SK-MEL-5 (cell line): ENCODE data around the gene MYRF. TPM values are rescaled to one million over a fixed set of nuclear protein-coding genes. Genes with fewer than 3 reads are reported as not detected.
A peak's percentile ranks its signal among the peaks of the same experiment; 100 is the strongest.

Experiments used
- DNase-seq: peaks from one replicate; pipeline ENCODE4 v3.0.0-alpha.2; 2016; ENCODE audit warnings: low read depth, low spot score
- in situ Hi-C: cut with HindIII; loops from 2 replicates; pipeline ENCODE4 v1.10.0; 2016; ENCODE audit warnings: low sequenced_read_pairs, high pct_unique_total_duplicates, low pct_unique_long_range_greater_than_20kb
- total RNA-seq: library from RNA; depleted of rRNA; stranded (reverse); fragments of >200 nt; shearing (Covaris generic); gene quantifications from 2 replicates; pipeline ENCODE4 v1.2.3, GENCODE V29; 2014

MYRF gene
- total RNA-seq, 1 experiment from 2014 or later = 1.7 TPM

- in situ Hi-C loops = no loop called here
- no peak for DNase-seq
Measured at GRCh38 chr11:61795876-61796526, 43.6 kb downstream of the MYRF start.

- DNase-seq = peak; percentile 77
- in situ Hi-C loops = no loop called here
Measured at GRCh38 chr11:61797263-61797944, 45.0 kb downstream of the MYRF start.

GRCh38 chr11:61799665-61800284 is 47.3 kb downstream of the MYRF start:
- DNase-seq = no peak
- in situ Hi-C loops = no loop called here

GRCh38 chr11:61800331-61801281 is 48.2 kb downstream of the MYRF start:
- in situ Hi-C loops = no loop called here
- no peak for DNase-seq

- in situ Hi-C loops = no loop called here
- no peak for DNase-seq
Measured at GRCh38 chr11:61802605-61803004, 50.2 kb downstream of the MYRF start.

GRCh38 chr11:61803889-61804647 is 51.6 kb downstream of the MYRF start:
- in situ Hi-C loops = no loop called here
- peak; percentile 37 for DNase-seq

- no peak for DNase-seq
- in situ Hi-C loops = no loop called here
Measured at GRCh38 chr11:61805146-61805545, 52.7 kb downstream of the MYRF start.

GRCh38 chr11:61806785-61807184 is 54.3 kb downstream of the MYRF start:
- DNase-seq = no peak
- in situ Hi-C loops = no loop called here

- in situ Hi-C loops = no loop called here
- no peak for DNase-seq
Measured at GRCh38 chr11:61810671-61811175, 58.3 kb downstream of the MYRF start.

- DNase-seq = no peak
- in situ Hi-C loops = no loop called here
Measured at GRCh38 chr11:61811831-61812230, 59.4 kb downstream of the MYRF start.

- DNase-seq = no peak
- in situ Hi-C loops = no loop called here
Measured at GRCh38 chr11:61812736-61813411, 60.4 kb downstream of the MYRF start.

- in situ Hi-C loops = no loop called here
- peak; percentile 24 for DNase-seq
Measured at GRCh38 chr11:61814247-61814957, 62.0 kb downstream of the MYRF start.

GRCh38 chr11:61814958-61815789 is 62.7 kb downstream of the MYRF start:
- in situ Hi-C loops = no loop called here
- peak; percentile 92 for DNase-seq

- peak; percentile 27 for DNase-seq
- in situ Hi-C loops = no loop called here
Measured at GRCh38 chr11:61815790-61816735, 63.6 kb downstream of the MYRF start.
